Hematopoietic multipotent progenitor cell (in vitro differentiated cells): ENCODE results near the gene ARPP19. TPM values are rescaled to one million over a fixed set of nuclear protein-coding genes. Genes with fewer than 3 reads are reported as not detected.
A peak's percentile ranks its signal among the peaks of the same experiment; 100 is the strongest.
"Not testable (repeated sequence)": the region's sequence is repeated elsewhere in the genome, so short reads cannot be mapped to it uniquely, and the experiment has no call there.

Source experiments
- DNase-seq, 3 donors: peaks; one replicate each; pipeline ENCODE4 v3.0.0-alpha.2; 2011 to 2015; ENCODE audit warnings: low read depth in 2 of 3, low spot score in 2 of 3
- total RNA-seq: library from RNA; depleted of rRNA; stranded (reverse); fragments of >200 nt; gene quantifications from one replicate; pipeline ENCODE4 v1.2.3, GENCODE V29; 2012

ARPP19 gene
- total RNA-seq, 1 donor: 53.6 TPM

GRCh38 chr15:52552303-52552702 is 16.5 kb downstream of the ARPP19 start:
- no peak for DNase-seq

GRCh38 chr15:52551762-52552161 is 17.1 kb downstream of the ARPP19 start:
- DNase-seq: peak in 2 of 3 donors; percentile 74 to 82

GRCh38 chr15:52551186-52551585 is 17.6 kb downstream of the ARPP19 start:
- DNase-seq: not testable (repeated sequence)

- no peak for DNase-seq
Observed at GRCh38 chr15:52546031-52546751, 22.6 kb downstream of the ARPP19 start.

- no peak for DNase-seq
Observed at GRCh38 chr15:52540374-52541012, 28.3 kb downstream of the ARPP19 start.

- DNase-seq: no peak
Observed at GRCh38 chr15:52537459-52537858, 31.4 kb downstream of the ARPP19 start.

GRCh38 chr15:52532427-52532826 is 36.4 kb downstream of the ARPP19 start:
- DNase-seq: peak in 1 of 3 donors; percentile 8

- DNase-seq: no peak
Observed at GRCh38 chr15:52529940-52530339, 38.9 kb downstream of the ARPP19 start.

GRCh38 chr15:52529341-52529924 is 39.4 kb downstream of the ARPP19 start:
- peak in 1 of 3 donors; percentile 12 for DNase-seq

- DNase-seq: peak; percentile 70 to 81 (median 79)
Observed at GRCh38 chr15:52528564-52529340, 40.1 kb downstream of the ARPP19 start, which contains the start of gene MYO5A. TSS of gene MYO5A (minus strand) at chr15:52528880. CDS start at chr15:52528806, 74 bp downstream.

GRCh38 chr15:52527911-52528563 is 40.8 kb downstream of the ARPP19 start:
- DNase-seq: no peak

- no peak for DNase-seq
Observed at GRCh38 chr15:52527196-52527910, 41.5 kb downstream of the ARPP19 start.

- DNase-seq: no peak
Observed at GRCh38 chr15:52524223-52525136, 44.4 kb downstream of the ARPP19 start.

GRCh38 chr15:52523647-52524046 is 45.2 kb downstream of the ARPP19 start:
- no peak for DNase-seq

GRCh38 chr15:52523192-52523591 is 45.6 kb downstream of the ARPP19 start:
- no peak for DNase-seq

GRCh38 chr15:52521682-52522081 is 47.1 kb downstream of the ARPP19 start:
- DNase-seq: no peak

- DNase-seq: no peak
Observed at GRCh38 chr15:52520421-52520820, 48.4 kb downstream of the ARPP19 start.

GRCh38 chr15:52518487-52519371 is 50.1 kb downstream of the ARPP19 start:
- peak in 1 of 3 donors; percentile 45 for DNase-seq
